Stomach (tissue), 9 donors: ENCODE results near the gene C1QTNF9B. TPM values are rescaled to one million over a fixed set of nuclear protein-coding genes. Genes with fewer than 3 reads are reported as not detected.

Experiments
- DNase-seq, 2 donors: peaks; one replicate each; pipeline versions ENCODE4 v3.0.0 to v3.0.0-alpha.2; 2013 to 2019
- H3K27ac ChIP-seq, 5 donors: fragments of 200-600 bp in 4 of 5; sonication (generic) in 4 of 5; one replicate each; pipeline ENCODE4 v1.5.1; 2013 to 2019; ENCODE audit warnings: mild to moderate bottlenecking in 1 of 5, moderate library complexity in 1 of 5
- H3K27me3 ChIP-seq, 3 donors: fragments of 200-600 bp; sonication (generic); one replicate each; pipeline ENCODE4 v1.5.1; 2017 to 2019; ENCODE audit warnings: mixed run types in 1 of 3
- H3K36me3 ChIP-seq, 4 donors: fragments of 200-600 bp; sonication (generic); 1 replicate in 3 of 4; 2 replicates in 1 of 4; pipeline ENCODE4 v1.5.1; 2016 to 2019
- H3K4me1 ChIP-seq, 4 donors: fragments of 200-600 bp; sonication (generic); one replicate each; pipeline ENCODE4 v1.5.1; 2016 to 2019
- H3K4me3 ChIP-seq, 4 donors: fragments of 200-600 bp; sonication (generic) in 3 of 4; one replicate each; pipeline ENCODE4 v1.5.1; 2016 to 2019; ENCODE audit warnings: mild to moderate bottlenecking in 1 of 4
- H3K9me3 ChIP-seq, 4 donors: fragments of 200-600 bp; sonication (generic); one replicate each; pipeline ENCODE4 v1.5.1; 2016 to 2019
- EP300 ChIP-seq: sonication (generic); formaldehyde crosslinking; IDR thresholded peaks from one replicate; pipeline ENCODE4 v1.6.1; 2017; ENCODE audit warnings: antibody characterized with exemption
- POLR2A ChIP-seq, 4 donors: fragments of 450-650 bp; IDR thresholded peaks; one replicate each; pipeline ENCODE4 v1.6.1; 2016; ENCODE audit warnings: antibody characterized with exemption in 4 of 4, control low read depth in 2 of 4, mild to moderate bottlenecking in 1 of 4, moderate library complexity in 1 of 4
- POLR2AphosphoS5 ChIP-seq, 3 donors: sonication (generic); formaldehyde crosslinking; IDR thresholded peaks; one replicate each; pipeline ENCODE4 v1.6.1; 2016; ENCODE audit warnings: antibody characterized with exemption in 3 of 3
- WGBS, 5 donors: extraction: QIAGEN DNeasy Blood & Tissue Kit in 3 of 5; methylation state at CpG; one replicate each; pipeline versions ENCODE4 v1.1.5 to v1.1.7; 2013 to 2018; 5-methylcytosine and 5-hydroxymethylcytosine counted together
- intact Hi-C: fragments of 100-400 bp; cut with DNase I; formaldehyde crosslinking; loops from one replicate; pipeline ENCODE4 v1.15.1; 2023; ENCODE audit warnings: low total_unique reads
- polyA plus RNA-seq, 3 donors: library from polyadenylated mRNA; stranded (reverse); fragments of 200-250 nt; gene quantifications; one replicate each; pipeline ENCODE4 v1.2.3, GENCODE V29; 2013
- total RNA-seq, 5 donors: library from RNA; depleted of rRNA; stranded (reverse); fragments of >200 nt; gene quantifications; one replicate each; pipeline versions ENCODE4 v1.1.0 to v1.2.3, GENCODE V29; 2014 to 2016
- TF ChIP-seq, protein P1 (sequence below), 7 experiments: fragments of 450-650 bp in 4 of 7; fragments of 200-600 bp in 3 of 7; sonication (generic) in 3 of 7; IDR thresholded peaks; one replicate each; pipeline ENCODE4 v1.5.1; 2016 to 2019; ENCODE audit warnings: antibody characterized with exemption in 7 of 7, control low read depth in 2 of 7, mild to moderate bottlenecking in 1 of 7
- donor health status: healthy with polysubstance abuse.
- donor health status: Bipolar disorder and iron deficiency.
- donor health status: healthy.

The C1QTNF9B gene
- total and polyA plus RNA-seq, 8 donors, result not detected

- intact Hi-C loops, result no loop called here
- Histone ChIP-seq H3K27me3 (no peaks in the 10 kb centered on the region), H3K4me3 (no peak overlapping the region), H3K9me3 (no peaks in the 10 kb centered on the region), H3K4me1 (peaks cover 0 to 8% (median 0%) of the 10 kb centered on the region in 4 donors), H3K27ac (no peak overlapping the region), H3K36me3 (peaks cover 0 to 6% (median under 1%) of the 10 kb centered on the region in 4 donors)
- no peak for DNase-seq
- TF ChIP-seq POLR2A (IDR thresholded peaks at IDR 0.05) (no peak), EP300 (no peak), POLR2AphosphoS5 (IDR thresholded peaks at IDR 0.05) (no peak)
- TF ChIP-seq, protein P1, sequence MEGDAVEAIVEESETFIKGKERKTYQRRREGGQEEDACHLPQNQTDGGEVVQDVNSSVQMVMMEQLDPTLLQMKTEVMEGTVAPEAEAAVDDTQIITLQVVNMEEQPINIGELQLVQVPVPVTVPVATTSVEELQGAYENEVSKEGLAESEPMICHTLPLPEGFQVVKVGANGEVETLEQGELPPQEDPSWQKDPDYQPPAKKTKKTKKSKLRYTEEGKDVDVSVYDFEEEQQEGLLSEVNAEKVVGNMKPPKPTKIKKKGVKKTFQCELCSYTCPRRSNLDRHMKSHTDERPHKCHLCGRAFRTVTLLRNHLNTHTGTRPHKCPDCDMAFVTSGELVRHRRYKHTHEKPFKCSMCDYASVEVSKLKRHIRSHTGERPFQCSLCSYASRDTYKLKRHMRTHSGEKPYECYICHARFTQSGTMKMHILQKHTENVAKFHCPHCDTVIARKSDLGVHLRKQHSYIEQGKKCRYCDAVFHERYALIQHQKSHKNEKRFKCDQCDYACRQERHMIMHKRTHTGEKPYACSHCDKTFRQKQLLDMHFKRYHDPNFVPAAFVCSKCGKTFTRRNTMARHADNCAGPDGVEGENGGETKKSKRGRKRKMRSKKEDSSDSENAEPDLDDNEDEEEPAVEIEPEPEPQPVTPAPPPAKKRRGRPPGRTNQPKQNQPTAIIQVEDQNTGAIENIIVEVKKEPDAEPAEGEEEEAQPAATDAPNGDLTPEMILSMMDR (IDR thresholded peaks at IDR 0.05), result no peak
- WGBS, 5 donors, result 53 to 71% (median 57%) methylated on average over 2 of the region's 2 CpGs
Measured at GRCh38 chr13:23847497-23847896, 49.8 kb downstream of the C1QTNF9B start.

DNA sequence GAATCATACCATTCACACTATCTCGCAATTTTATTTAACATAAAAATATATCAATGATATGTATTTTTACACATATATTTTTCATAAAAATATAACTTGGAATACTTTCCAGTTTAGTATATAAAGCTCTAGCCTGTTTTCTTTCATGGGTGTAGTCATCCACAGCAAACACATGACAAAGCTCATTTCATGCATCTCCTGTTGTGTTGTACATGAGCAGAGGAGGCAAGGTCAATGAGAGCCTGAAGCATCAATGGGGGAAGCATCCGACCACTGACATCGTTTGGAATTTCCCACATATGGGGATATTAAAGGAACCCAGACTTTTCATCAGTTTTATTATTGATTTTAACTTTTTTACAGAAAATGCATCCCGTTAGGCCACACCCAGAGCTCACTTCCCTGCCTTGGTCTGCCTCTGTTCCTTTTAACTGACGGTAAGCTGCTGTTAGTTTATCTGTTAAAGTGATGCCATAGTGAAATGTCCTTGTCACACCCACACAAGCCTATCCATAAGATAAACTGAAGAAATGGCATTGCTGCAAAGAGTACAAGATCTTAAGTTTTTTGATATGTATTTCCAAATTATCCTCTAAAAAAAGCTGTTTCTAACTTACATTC, 52.1 kb downstream of the C1QTNF9B start:
- 90 to 95% (median 93%) methylated on average over 5 of the region's 5 CpGs for WGBS, 5 donors
- Histone ChIP-seq H3K9me3 (no peaks in the 10 kb centered on the region), H3K4me1 (peaks cover 0 to 8% (median 0%) of the 10 kb centered on the region in 4 donors), H3K27me3 (no peaks in the 10 kb centered on the region), H3K36me3 (peaks cover 0 to 14% (median 11%) of the 10 kb centered on the region in 4 donors), H3K27ac (no peak overlapping the region), H3K4me3 (no peak overlapping the region)
- TF ChIP-seq POLR2A (IDR thresholded peaks at IDR 0.05) (no peak), POLR2AphosphoS5 (IDR thresholded peaks at IDR 0.05) (no peak), EP300 (no peak)
- TF ChIP-seq, protein P1 (IDR thresholded peaks at IDR 0.05), result no peak
- DNase-seq, result no peak
- intact Hi-C loops, result no loop called here

DNA sequence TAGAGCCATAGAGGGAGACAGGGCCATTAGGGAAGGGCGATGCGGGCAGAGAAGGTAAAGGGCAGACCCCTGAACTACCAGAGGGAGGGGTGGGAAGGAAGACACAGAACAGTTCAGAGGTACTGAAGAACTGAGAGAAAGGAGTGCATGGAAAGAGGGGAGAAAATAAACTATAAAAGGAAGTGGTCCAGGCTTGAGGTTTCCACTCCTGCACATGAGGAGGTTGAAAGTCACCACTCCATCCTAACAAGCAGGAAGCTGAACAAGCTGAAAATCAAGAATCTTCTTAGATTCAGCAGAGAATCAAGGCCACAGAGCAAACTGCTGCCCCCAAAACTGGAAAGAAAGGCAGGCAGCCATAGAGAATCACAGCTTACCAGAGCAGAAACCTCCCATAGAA, 53.2 kb downstream of the C1QTNF9B start:
- H3K4me3 ChIP-seq, result no peak overlapping the region
- intact Hi-C loops, result no loop called here
- 79 to 100% (median 94%) methylated on average over 2 of the region's 2 CpGs for WGBS, 5 donors
- TF ChIP-seq POLR2AphosphoS5 (IDR thresholded peaks at IDR 0.05), result no peak
- no peak for TF ChIP-seq EP300
- H3K4me1 ChIP-seq, result peaks cover 0 to 8% (median 0%) of the 10 kb centered on the region in 4 donors
- no peaks in the 10 kb centered on the region for H3K9me3 ChIP-seq
- H3K36me3 ChIP-seq, result peaks cover 0 to 19% (median 16%) of the 10 kb centered on the region in 4 donors
- no peak for DNase-seq
- no peaks in the 10 kb centered on the region for H3K27me3 ChIP-seq
- no peak overlapping the region for H3K27ac ChIP-seq

- Histone ChIP-seq H3K4me1 (peaks cover 0 to 7% (median 0%) of the 10 kb centered on the region in 4 donors), H3K27ac (no peak overlapping the region), H3K4me3 (no peak overlapping the region), H3K9me3 (no peaks in the 10 kb centered on the region), H3K27me3 (no peaks in the 10 kb centered on the region), H3K36me3 (peaks cover 0 to 19% (median 16%) of the 10 kb centered on the region in 4 donors)
- no peak for DNase-seq
- TF ChIP-seq, protein P1 (IDR thresholded peaks at IDR 0.05), result no peak
- TF ChIP-seq EP300 (no peak), POLR2A (IDR thresholded peaks at IDR 0.05) (no peak), POLR2AphosphoS5 (IDR thresholded peaks at IDR 0.05) (no peak)
- intact Hi-C loops, result no loop called here
- 46 to 79% (median 57%) methylated on average over 1 of the region's 1 CpG for WGBS, 5 donors
Measured at GRCh38 chr13:23843436-23843835, 53.9 kb downstream of the C1QTNF9B start.

- H3K4me1 ChIP-seq, result no peaks in the 10 kb centered on the region
- peaks cover 0 to 20% (median 17%) of the 10 kb centered on the region in 4 donors for H3K36me3 ChIP-seq
- WGBS, 5 donors, result 96 to 98% (median 96%) methylated on average over 8 of the region's 8 CpGs
- no peaks in the 10 kb centered on the region for H3K9me3 ChIP-seq
- DNase-seq, result no peak
- TF ChIP-seq POLR2A (IDR thresholded peaks at IDR 0.05) (no peak), EP300 (no peak)
- TF ChIP-seq, protein P1 (IDR thresholded peaks at IDR 0.05), result no peak
- intact Hi-C loops, result no loop called here
- no peaks in the 10 kb centered on the region for H3K27me3 ChIP-seq
- H3K4me3 ChIP-seq, result no peak overlapping the region
- H3K27ac ChIP-seq, result no peak overlapping the region
Measured at GRCh38 chr13:23842406-23842805, 54.9 kb downstream of the C1QTNF9B start.
